Lower lobe of right lung (tissue), 2 donors: Measurements from ENCODE around the gene MAP2K2. TPM values are rescaled to one million over a fixed set of nuclear protein-coding genes. Genes with fewer than 3 reads are reported as not detected.

Source experiments
- ATAC-seq, 2 donors: fragments of 200-7000 bp; cut with Tn5 transposase; one replicate each; pipeline ENCODE4 v1.9.1; 2020 to 2022; ENCODE audit warnings: mild to moderate bottlenecking in 2 of 2, moderate library complexity in 2 of 2
- DNase-seq: peaks from one replicate; pipeline ENCODE4 v3.0.0-alpha.2; 2020
- H3K27ac ChIP-seq: fragments of 200-600 bp; one replicate; pipeline ENCODE4 v1.8.0; 2022
- H3K27me3 ChIP-seq: fragments of 200-600 bp; one replicate; pipeline ENCODE4 v1.8.0; 2022; ENCODE audit warnings: low read depth
- H3K36me3 ChIP-seq: fragments of 200-600 bp; one replicate; pipeline ENCODE4 v1.8.0; 2022; ENCODE audit warnings: mild to moderate bottlenecking
- H3K4me1 ChIP-seq: fragments of 200-600 bp; one replicate; pipeline ENCODE4 v1.8.0; 2022
- H3K4me3 ChIP-seq: fragments of 200-600 bp; one replicate; pipeline ENCODE4 v1.8.0; 2022; ENCODE audit warnings: mild to moderate bottlenecking
- H3K9me3 ChIP-seq: fragments of 200-600 bp; one replicate; pipeline ENCODE4 v1.8.0; 2022
- CTCF ChIP-seq: fragments of 200-600 bp; IDR thresholded peaks from one replicate; pipeline ENCODE4 v1.8.0; 2022; ENCODE audit warnings: antibody characterized with exemption, mild to moderate bottlenecking
- intact Hi-C: fragments of 100-400 bp; cut with DNase I; formaldehyde crosslinking; loops from one replicate; pipeline ENCODE4 v1.11.0; 2022
- total RNA-seq: library from RNA; stranded (reverse); fragmentation: NEBNext Ultra II Directional; extraction: Animal tissue kit (Norgen Biotek cat#: 25700); gene quantifications from one replicate; pipeline ENCODE4 v1.2.1, GENCODE V29; 2021
- donor health status: DM: no; HTN: yes; CAD: no; lungs with severe emphysema.

MAP2K2 gene
- total RNA-seq, 1 donor from 2014 or later = 125 TPM

GRCh38 chr19:4115050-4115817 lies 8.7 kb downstream of the MAP2K2 start:
- Histone ChIP-seq H3K4me3 (no peak overlapping the region), H3K27ac (peak overlapping the region; percentile 41), H3K36me3 (peaks cover 81% of the 10 kb centered on the region), H3K9me3 (no peaks in the 10 kb centered on the region), H3K27me3 (no peaks in the 10 kb centered on the region), H3K4me1 (peaks cover 29% of the 10 kb centered on the region)
- ATAC-seq (no peak), DNase-seq (no peak)
- no peak for TF ChIP-seq CTCF
- intact Hi-C loops = no loop called here

- Histone ChIP-seq H3K27ac (no peak overlapping the region), H3K27me3 (no peaks in the 10 kb centered on the region), H3K36me3 (peaks cover 83% of the 10 kb centered on the region), H3K4me1 (peaks cover 29% of the 10 kb centered on the region), H3K4me3 (no peak overlapping the region), H3K9me3 (no peaks in the 10 kb centered on the region)
- ATAC-seq (no peak), DNase-seq (no peak)
- intact Hi-C loops = no loop called here
- TF ChIP-seq CTCF = no peak
These were observed 9.7 kb downstream of the MAP2K2 start for GRCh38 chr19:4114181-4114580.

GRCh38 chr19:4113398-4114088 lies 10.4 kb downstream of the MAP2K2 start:
- TF ChIP-seq CTCF = no peak
- DNase-seq (no peak), ATAC-seq (no peak)
- Histone ChIP-seq H3K4me3 (no peak overlapping the region), H3K27ac (no peak overlapping the region), H3K27me3 (no peaks in the 10 kb centered on the region), H3K36me3 (peaks cover 83% of the 10 kb centered on the region), H3K4me1 (peaks cover 33% of the 10 kb centered on the region), H3K9me3 (no peaks in the 10 kb centered on the region)
- intact Hi-C loops = no loop called here

- TF ChIP-seq CTCF = no peak
- no peaks in the 10 kb centered on the region for H3K9me3 ChIP-seq
- no peak overlapping the region for H3K27ac ChIP-seq
- DNase-seq (no peak), ATAC-seq (no peak)
- peaks cover 35% of the 10 kb centered on the region for H3K4me1 ChIP-seq
- no peak overlapping the region for H3K4me3 ChIP-seq
- intact Hi-C loops = no loop called here
- no peaks in the 10 kb centered on the region for H3K27me3 ChIP-seq
- peaks cover 90% of the 10 kb centered on the region for H3K36me3 ChIP-seq
These were observed 11.6 kb downstream of the MAP2K2 start for GRCh38 chr19:4112367-4112766.

- intact Hi-C loops = no loop called here
- DNase-seq (no peak), ATAC-seq (no peak)
- H3K36me3 ChIP-seq = peaks cover 83% of the 10 kb centered on the region
- TF ChIP-seq CTCF = no peak
- no peaks in the 10 kb centered on the region for H3K9me3 ChIP-seq
- H3K4me1 ChIP-seq = peaks cover 8% of the 10 kb centered on the region
- no peak overlapping the region for H3K4me3 ChIP-seq
- no peak overlapping the region for H3K27ac ChIP-seq
- H3K27me3 ChIP-seq = no peaks in the 10 kb centered on the region
These were observed 14.3 kb downstream of the MAP2K2 start for GRCh38 chr19:4109626-4109945.
